Measurements from ENCODE around the gene VAV2.
A peak's percentile ranks its signal among the peaks of the same experiment; 100 is the strongest.

Gene VAV2

GRCh38 chr9:133991964-133992779, at the start of gene VAV2:
VAV2 (minus strand) TSS chr9:133992324; CDS start chr9:133992278, 46 bp downstream.
- DNase-seq, result peak; percentile 62 to 67

- DNase-seq, result no peak
Observed at GRCh38 chr9:134041649-134041962, 49.5 kb upstream of the VAV2 start.

- no peak for DNase-seq
Observed at GRCh38 chr9:134040781-134041648, 48.9 kb upstream of the VAV2 start.

- no peak for DNase-seq
Observed at GRCh38 chr9:134040176-134040565, 48.0 kb upstream of the VAV2 start.

GRCh38 chr9:134039386-134040175, 47.5 kb upstream of the VAV2 start:
- no peak for DNase-seq

GRCh38 chr9:134037641-134038040, 45.5 kb upstream of the VAV2 start:
- DNase-seq, result no peak

- DNase-seq, result no peak
Observed at GRCh38 chr9:134036130-134036529, 44.0 kb upstream of the VAV2 start.

GRCh38 chr9:134035041-134036039, 43.2 kb upstream of the VAV2 start:
- no peak for DNase-seq

GRCh38 chr9:134034215-134035040, 42.3 kb upstream of the VAV2 start:
- DNase-seq, result no peak

GRCh38 chr9:134033516-134034214, 41.5 kb upstream of the VAV2 start:
- DNase-seq, result no peak

- DNase-seq, result no peak
Observed at GRCh38 chr9:134032456-134033222, 40.5 kb upstream of the VAV2 start.

GRCh38 chr9:134031783-134032182, 39.7 kb upstream of the VAV2 start:
- DNase-seq, result no peak

- DNase-seq, result no peak
Observed at GRCh38 chr9:134030821-134031470, 38.8 kb upstream of the VAV2 start.

GRCh38 chr9:134029248-134030226, 37.4 kb upstream of the VAV2 start:
- DNase-seq, result no peak

GRCh38 chr9:134028575-134029247, 36.6 kb upstream of the VAV2 start:
- no peak for DNase-seq

- DNase-seq, result no peak
Observed at GRCh38 chr9:134028076-134028475, 36.0 kb upstream of the VAV2 start.

GRCh38 chr9:134027561-134027960, 35.4 kb upstream of the VAV2 start:
- no peak for DNase-seq
